GM18870 (cell line): ENCODE measurements around the gene SMIM17.

Experiments used
- ATAC-seq: cut with Tn5 transposase; IDR thresholded peaks from one replicate; pipeline ENCODE4 v1.9.1; 2021; ENCODE audit warnings: moderate library complexity; ENCODE audit not compliant: unreplicated experiment

Gene SMIM17

GRCh38 chr19:56642711-56643459 is at the start of gene SMIM17:
SMIM17 (plus strand) TSS chr19:56643159; CDS start chr19:56645668, 2,509 bp downstream.
- no peak for ATAC-seq

- no peak for ATAC-seq
Measured at GRCh38 chr19:56594446-56594782, 48.5 kb upstream of the SMIM17 start.

GRCh38 chr19:56594783-56595547 is 48.0 kb upstream of the SMIM17 start, which contains the start of gene ZNF71:
ZNF71 (plus strand) TSS chr19:56595302; CDS start chr19:56601559, 6,257 bp downstream.
- peak; percentile 67 for ATAC-seq

DNA sequence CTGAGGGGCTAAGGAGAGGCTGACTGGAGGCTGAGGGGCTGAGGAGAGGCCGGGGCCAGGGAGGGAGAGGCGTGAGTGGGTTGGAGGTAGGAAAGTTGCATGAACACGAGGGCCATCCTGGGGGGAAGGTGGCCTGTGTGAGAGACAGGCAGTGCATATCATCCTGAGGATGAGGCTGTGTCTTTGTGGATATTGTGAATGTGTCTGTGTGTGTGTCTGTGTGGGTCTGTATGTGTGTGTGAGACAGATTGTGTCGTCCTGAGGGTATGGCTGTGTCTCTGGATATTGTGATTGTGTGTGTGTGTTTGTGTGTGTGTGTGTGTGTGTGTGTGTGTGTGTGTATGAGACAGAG is 47.4 kb upstream of the SMIM17 start:
- ATAC-seq = no peak

GRCh38 chr19:56596676-56597075 is 46.3 kb upstream of the SMIM17 start:
- ATAC-seq = no peak

GRCh38 chr19:56597696-56598095 is 45.3 kb upstream of the SMIM17 start:
- no peak for ATAC-seq

DNA sequence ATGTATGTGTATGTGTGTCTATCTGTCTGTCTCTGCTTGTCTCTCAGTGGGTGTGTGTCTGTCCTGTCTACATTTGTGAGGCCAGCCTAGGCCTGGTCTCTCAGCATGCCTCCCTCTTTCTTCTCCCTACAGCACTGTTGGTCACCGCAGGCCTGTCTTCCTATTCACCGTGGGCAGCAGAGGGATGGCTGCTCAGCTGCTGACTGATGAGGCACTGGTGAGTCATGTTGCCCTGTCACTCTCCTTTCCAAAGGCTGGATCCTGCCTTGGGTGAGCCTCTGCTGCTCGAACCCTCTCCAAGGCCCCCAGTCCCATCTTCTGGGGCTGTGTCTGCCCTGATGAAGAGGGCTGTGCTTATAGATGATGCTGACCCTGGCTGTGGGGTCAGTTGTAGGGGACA is 41.6 kb upstream of the SMIM17 start:
- ATAC-seq = no peak

DNA sequence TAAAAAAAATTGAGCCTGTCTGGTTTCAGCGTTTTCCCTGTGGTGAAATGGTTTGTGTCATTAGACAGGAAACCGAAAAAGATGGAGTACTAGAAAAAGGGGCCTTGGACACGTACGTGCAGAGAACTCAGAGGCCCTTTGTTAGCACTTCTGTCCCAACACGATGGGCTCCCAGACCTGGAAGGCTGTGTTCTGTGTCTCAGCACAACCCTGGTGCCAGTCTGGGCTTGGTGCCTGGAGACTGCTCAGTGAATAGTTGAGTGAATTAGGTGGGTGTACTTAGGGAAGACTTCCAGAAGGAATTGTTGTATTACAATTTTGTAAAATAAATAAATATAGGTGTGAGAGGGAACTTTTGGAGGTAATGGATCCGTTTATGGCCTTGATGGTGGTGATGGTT is 39.1 kb upstream of the SMIM17 start:
- no peak for ATAC-seq

DNA sequence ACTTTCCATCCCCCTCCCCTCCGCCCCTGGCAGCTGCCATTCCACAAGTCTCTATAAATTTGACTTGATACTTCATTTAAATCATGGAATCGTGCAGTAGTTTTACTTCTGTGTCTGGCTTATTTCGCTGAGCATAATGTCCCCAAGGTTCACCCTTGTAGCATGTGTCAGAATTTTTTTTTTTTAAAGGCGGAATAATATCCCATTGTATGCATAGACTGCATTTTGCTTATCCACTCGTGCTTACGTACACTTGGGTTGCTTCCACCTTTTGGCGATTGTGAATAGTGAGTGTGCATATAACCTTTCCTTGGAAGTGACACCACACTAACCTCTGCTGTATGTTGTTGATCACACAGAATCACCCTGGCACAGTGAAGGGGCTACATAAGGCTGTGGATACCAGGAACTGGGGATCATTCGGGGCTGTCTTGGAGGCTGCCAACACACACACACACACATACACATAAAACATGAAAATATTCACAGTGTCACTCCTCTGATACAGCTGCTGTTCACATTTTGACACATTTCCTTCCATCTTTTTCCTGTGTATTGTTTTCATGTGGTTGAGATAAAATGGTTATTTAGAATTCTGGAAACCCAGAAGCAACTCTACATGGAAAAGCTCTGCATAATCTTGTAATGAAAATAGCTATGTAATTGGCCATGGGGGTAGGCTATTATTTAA is 34.5 kb upstream of the SMIM17 start:
- no peak for ATAC-seq

- ATAC-seq = no peak
Measured at GRCh38 chr19:56611288-56611687, 31.7 kb upstream of the SMIM17 start.

DNA sequence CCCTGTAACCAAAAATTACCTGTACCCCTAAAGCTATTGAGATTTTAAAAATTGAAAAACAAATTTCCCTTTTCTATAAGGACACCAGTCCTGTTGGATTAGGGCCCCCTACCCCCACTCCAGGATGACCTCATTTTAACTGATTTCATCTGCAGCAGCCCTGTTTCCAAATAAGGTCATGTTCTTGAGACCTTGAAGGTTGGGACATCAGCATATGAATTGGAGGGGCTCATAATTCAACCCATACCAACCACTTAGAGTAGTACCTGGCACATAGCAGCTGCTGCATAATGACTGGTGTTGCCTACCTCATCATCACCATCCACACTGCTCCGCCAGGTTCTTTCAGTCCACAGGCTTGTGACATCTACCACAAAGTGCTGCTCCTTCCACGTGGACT is 30.2 kb upstream of the SMIM17 start:
- ATAC-seq = no peak

DNA sequence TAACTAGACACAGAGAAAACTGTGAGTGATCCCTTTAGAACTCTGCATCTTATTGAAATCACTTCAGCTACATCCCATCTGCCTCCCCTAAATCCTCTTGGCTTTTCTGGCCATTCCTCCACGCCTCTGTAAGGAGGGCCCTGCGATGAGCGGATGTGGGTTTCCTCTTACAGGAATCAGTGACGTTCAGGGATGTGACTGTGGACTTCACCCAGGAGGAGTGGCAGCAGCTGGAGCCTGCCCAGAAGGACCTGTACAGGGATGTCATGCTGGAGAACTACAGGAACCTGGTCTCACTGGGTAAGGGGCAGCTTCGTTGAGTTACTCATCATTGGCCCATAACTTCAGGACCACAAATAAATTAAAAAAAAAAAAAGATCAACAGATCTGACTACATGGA is 29.3 kb upstream of the SMIM17 start:
- ATAC-seq = no peak

GRCh38 chr19:56617531-56617930 is 25.4 kb upstream of the SMIM17 start:
- no peak for ATAC-seq

DNA sequence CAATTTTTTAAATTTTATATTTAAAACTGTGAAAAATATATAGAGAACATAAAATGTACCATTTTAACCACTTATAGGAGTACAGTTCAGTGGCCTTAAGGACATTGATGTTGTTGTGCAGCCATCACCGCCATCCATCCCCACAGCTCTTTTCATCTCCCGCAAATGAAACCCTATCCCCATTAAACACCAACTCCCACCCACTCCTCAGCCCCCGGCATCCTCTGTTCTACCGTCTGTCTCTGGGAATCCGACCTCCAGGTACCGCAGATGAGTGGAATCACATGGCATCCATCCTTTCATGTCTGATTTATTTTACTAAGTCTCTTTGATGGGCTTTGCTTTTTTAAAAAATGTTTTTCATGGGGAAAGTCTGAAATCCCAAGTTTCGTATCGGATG is 23.8 kb upstream of the SMIM17 start:
- ATAC-seq = no peak

DNA sequence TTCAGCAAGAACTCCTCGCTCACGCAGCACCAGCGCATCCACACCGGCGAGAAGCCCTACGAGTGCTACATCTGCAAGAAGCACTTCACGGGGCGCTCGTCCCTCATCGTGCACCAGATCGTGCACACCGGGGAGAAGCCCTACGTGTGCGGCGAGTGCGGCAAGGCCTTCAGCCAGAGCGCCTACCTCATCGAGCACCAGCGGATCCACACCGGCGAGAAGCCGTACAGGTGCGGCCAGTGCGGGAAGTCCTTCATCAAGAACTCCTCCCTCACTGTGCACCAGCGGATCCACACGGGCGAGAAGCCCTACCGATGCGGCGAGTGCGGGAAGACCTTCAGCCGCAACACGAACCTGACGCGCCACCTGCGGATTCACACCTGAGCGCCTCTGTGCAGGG is 20.6 kb upstream of the SMIM17 start:
- no peak for ATAC-seq

DNA sequence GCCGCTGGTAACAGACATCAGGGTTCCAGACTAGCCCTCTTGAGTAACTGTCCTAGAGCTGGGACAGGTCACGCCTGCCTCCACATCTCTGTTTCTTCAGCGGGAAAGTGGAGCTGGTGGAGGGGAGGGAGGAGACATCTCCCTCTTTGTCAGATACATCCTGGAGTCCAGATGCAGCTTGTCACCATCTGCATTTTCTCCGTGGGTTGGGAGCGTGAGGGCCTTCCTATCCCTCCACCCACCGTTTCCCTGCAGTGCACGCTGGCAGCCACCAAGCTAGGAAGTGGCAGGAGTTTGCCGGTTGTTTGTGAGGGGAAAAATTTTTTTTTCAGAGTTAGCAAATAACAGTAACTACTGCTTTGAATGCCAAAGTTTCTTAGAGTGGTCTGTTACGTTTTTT is 20.0 kb upstream of the SMIM17 start:
- ATAC-seq = no peak

GRCh38 chr19:56625708-56626107 is 17.3 kb upstream of the SMIM17 start:
- no peak for ATAC-seq

DNA sequence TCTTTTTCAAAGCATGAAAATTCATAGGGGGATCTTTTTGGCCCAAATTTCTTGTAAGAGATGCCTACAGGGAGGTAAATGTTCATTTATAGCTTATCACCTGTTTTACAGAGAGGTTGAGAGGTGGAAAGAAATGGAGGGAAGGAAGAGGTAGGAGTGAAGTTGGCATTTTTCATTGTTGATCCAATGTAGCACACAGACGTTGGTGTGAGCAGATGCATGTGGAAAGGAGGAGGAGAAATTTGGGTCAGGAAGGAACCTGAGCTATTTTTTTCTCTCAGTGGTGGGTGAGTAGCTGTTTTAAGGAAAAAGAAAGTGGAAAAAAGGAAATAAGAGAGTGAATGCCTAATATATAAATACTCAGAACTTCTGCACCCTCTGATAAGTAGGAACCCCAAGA is 9.9 kb upstream of the SMIM17 start:
- no peak for ATAC-seq

GRCh38 chr19:56637976-56638555 is 4.9 kb upstream of the SMIM17 start:
- no peak for ATAC-seq

GRCh38 chr19:56639217-56639616 is 3.7 kb upstream of the SMIM17 start:
- ATAC-seq = no peak

DNA sequence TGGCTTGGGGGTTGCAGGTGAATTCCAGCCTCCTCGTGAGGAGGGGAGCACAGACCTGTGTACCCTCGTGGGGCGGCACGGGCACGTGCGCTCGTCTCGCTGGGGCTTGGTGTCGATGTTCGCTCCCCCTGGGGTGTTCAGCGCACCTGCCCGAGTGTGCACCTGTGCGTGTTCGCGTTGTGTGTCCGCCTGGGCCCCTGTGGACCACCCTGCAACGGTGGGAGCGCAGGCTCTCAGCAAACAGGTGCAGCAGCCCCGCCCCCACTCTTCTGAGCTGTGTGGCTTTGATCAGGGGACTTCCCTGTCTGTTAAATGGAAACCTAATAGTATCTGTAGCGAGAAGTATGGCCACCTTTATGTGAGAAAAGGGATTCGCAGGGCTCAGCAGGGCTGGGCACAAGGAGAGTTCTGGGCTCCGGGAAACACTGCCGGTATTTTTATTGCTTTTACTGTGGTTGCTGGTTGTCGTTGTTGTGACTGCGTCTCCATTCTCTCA is 549 bp downstream of the SMIM17 start:
- ATAC-seq = no peak
